Spleen (tissue), 7 donors: Measurements from ENCODE around the gene ZC3H4.

Experiments used
- POLR2AphosphoS5 ChIP-seq, 3 donors: sonication (generic); formaldehyde crosslinking; IDR thresholded peaks; one replicate each; pipeline ENCODE4 v1.5.1; 2017; ENCODE audit warnings: antibody characterized with exemption in 3 of 3
- TF ChIP-seq, protein P1 (sequence below), 11 experiments: fragments of 200-600 bp in 7 of 11; fragments of 450-650 bp in 4 of 11; sonication (generic) in 4 of 11; IDR thresholded peaks in 8 of 11; conservative IDR thresholded peaks in 3 of 11; 1 replicate in 7 of 11; 2 replicates in 4 of 11; pipeline versions ENCODE4 v1.4.0 to v1.8.0; 2016 to 2021; ENCODE audit warnings: antibody characterized with exemption in 11 of 11, inconsistent platforms in 4 of 11, mild to moderate bottlenecking in 1 of 11
- donor health status: DM: no; HTN: no; CAD: no; lungs with moderate emphysema.
- donor health status: DM: no; HTN: no; CAD: no.
- donor health status: DM: no; HTN: no; CAD: no.

DNA sequence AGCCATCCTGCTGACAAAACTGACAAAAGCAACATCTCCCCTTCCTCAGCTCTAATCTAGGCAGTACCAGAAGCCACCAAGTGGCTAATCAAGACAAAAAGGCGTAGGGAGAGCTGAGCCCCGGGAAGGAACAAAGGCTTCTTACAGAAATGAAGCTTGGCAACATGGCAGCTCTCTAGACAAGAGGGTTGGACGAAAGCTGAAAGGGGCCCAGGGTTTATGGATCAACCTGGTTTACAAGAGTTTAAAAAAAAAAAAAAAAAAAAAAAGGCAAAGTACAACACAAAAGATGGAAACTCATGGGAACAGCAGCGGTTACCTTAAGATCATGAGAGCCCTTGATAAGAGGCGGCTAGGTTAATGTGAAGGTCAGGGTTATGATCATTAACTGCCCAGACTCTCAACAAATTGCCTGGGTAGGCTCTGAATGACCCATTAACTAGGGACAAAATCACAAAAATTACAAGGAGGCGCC is 14.0 kb downstream of the ZC3H4 start:
- no peak for TF ChIP-seq POLR2AphosphoS5 (IDR thresholded peaks at IDR 0.05)
- TF ChIP-seq, protein P1, sequence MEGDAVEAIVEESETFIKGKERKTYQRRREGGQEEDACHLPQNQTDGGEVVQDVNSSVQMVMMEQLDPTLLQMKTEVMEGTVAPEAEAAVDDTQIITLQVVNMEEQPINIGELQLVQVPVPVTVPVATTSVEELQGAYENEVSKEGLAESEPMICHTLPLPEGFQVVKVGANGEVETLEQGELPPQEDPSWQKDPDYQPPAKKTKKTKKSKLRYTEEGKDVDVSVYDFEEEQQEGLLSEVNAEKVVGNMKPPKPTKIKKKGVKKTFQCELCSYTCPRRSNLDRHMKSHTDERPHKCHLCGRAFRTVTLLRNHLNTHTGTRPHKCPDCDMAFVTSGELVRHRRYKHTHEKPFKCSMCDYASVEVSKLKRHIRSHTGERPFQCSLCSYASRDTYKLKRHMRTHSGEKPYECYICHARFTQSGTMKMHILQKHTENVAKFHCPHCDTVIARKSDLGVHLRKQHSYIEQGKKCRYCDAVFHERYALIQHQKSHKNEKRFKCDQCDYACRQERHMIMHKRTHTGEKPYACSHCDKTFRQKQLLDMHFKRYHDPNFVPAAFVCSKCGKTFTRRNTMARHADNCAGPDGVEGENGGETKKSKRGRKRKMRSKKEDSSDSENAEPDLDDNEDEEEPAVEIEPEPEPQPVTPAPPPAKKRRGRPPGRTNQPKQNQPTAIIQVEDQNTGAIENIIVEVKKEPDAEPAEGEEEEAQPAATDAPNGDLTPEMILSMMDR (IDR thresholded peaks at IDR 0.05 in 8 of 11, conservative IDR thresholded peaks at IDR 0.05 in 3 of 11), result no peak
